Fibroblast of skin of left quadriceps (primary cell): ENCODE data around the gene MTAP.

ENCODE experiments used
- DNase-seq, 2 experiments: peaks; one replicate each; pipeline ENCODE4 v3.0.0-alpha.2; 2013; ENCODE audit warnings: low read depth in 2 of 2

The MTAP gene

GRCh38 chr9:21802418-21803000, at the start of gene MTAP:
Gene MTAP, plus strand, starts transcription at chr9:21802636. Its CDS starts 113 bp downstream, at chr9:21802749.
- peak; percentile 88 for DNase-seq

GRCh38 chr9:21753523-21753922, 48.9 kb upstream of the MTAP start:
- no peak for DNase-seq

GRCh38 chr9:21754741-21755140, 47.7 kb upstream of the MTAP start:
- DNase-seq, result no peak

- no peak for DNase-seq
Measured at GRCh38 chr9:21758540-21758939, 43.9 kb upstream of the MTAP start.

GRCh38 chr9:21761309-21761901, 41.0 kb upstream of the MTAP start:
- no peak for DNase-seq

- no peak for DNase-seq
Measured at GRCh38 chr9:21762064-21762463, 40.4 kb upstream of the MTAP start.

GRCh38 chr9:21764846-21765245, 37.6 kb upstream of the MTAP start:
- DNase-seq, result peak; percentile 65 to 70

GRCh38 chr9:21766096-21766495, 36.3 kb upstream of the MTAP start:
- no peak for DNase-seq

- peak; percentile 56 to 62 for DNase-seq
Measured at GRCh38 chr9:21770871-21771560, 31.4 kb upstream of the MTAP start.

- peak; percentile 92 to 93 for DNase-seq
Measured at GRCh38 chr9:21777701-21778100, 24.7 kb upstream of the MTAP start.

- DNase-seq, result peak; percentile 84
Measured at GRCh38 chr9:21778304-21778703, 24.1 kb upstream of the MTAP start.

- DNase-seq, result no peak
Measured at GRCh38 chr9:21779397-21779796, 23.0 kb upstream of the MTAP start.

GRCh38 chr9:21781656-21782055, 20.8 kb upstream of the MTAP start:
- no peak for DNase-seq

- no peak for DNase-seq
Measured at GRCh38 chr9:21782205-21782604, 20.2 kb upstream of the MTAP start.

GRCh38 chr9:21788752-21789151, 13.7 kb upstream of the MTAP start:
- DNase-seq, result no peak

- DNase-seq, result peak; percentile 79 to 83
Measured at GRCh38 chr9:21789541-21790037, 12.8 kb upstream of the MTAP start.

GRCh38 chr9:21795483-21795882, 7.0 kb upstream of the MTAP start:
- no peak for DNase-seq

- DNase-seq, result no peak
Measured at GRCh38 chr9:21796768-21797167, 5.7 kb upstream of the MTAP start.

GRCh38 chr9:21800931-21801682, 1.3 kb upstream of the MTAP start:
- DNase-seq, result no peak

- peak in 1 of 2 experiments; percentile 69 for DNase-seq
Measured at GRCh38 chr9:21801683-21802417, 586 bp upstream of the MTAP start.

- DNase-seq, result no peak
Measured at GRCh38 chr9:21803649-21804048, 1.2 kb downstream of the MTAP start.

- DNase-seq, result no peak
Measured at GRCh38 chr9:21804331-21804730, 1.9 kb downstream of the MTAP start.
